HFFc6 (cell line): ENCODE results near the gene EDNRA. TPM values are rescaled to one million over a fixed set of nuclear protein-coding genes. Genes with fewer than 3 reads are reported as not detected.
A peak's percentile ranks its signal among the peaks of the same experiment; 100 is the strongest.

Experiments
- DNase-seq: peaks from one replicate; pipeline ENCODE4 v3.0.0-alpha.2; 2018
- H3K27ac Mint-ChIP-seq: 2 replicates; pipeline ENCODE4 v1.8.0; 2020; ENCODE audit warnings: mild to moderate bottlenecking, mixed read lengths
- H3K27me3 Mint-ChIP-seq: 2 replicates; pipeline ENCODE4 v1.8.0; 2021; ENCODE audit warnings: mild to moderate bottlenecking, moderate library complexity, mixed read lengths; ENCODE audit not compliant: insufficient read depth
- H3K36me3 Mint-ChIP-seq: 2 replicates; pipeline ENCODE4 v1.8.0; 2021; ENCODE audit warnings: low read depth, mixed read lengths
- H3K4me1 Mint-ChIP-seq: 2 replicates; pipeline ENCODE4 v1.8.0; 2020; ENCODE audit warnings: low read depth, mixed read lengths
- H3K4me3 Mint-ChIP-seq: 2 replicates; pipeline ENCODE4 v1.8.0; 2020; ENCODE audit warnings: mild to moderate bottlenecking, moderate library complexity, mixed read lengths
- H3K9me3 Mint-ChIP-seq: 2 replicates; pipeline ENCODE4 v1.8.0; 2020; ENCODE audit warnings: mild to moderate bottlenecking, mixed read lengths
- CTCF ChIP-seq: fragments of 200-600 bp; sonication (generic); IDR thresholded peaks from 2 replicates; pipeline ENCODE4 v1.5.0; 2021; ENCODE audit warnings: antibody characterized with exemption, mild to moderate bottlenecking
- total RNA-seq, 6 experiments: library from RNA; stranded (reverse); fragmentation: NEBNext Ultra II Directional; extraction: Animal tissue kit (Norgen Biotek cat#: 25700); gene quantifications; 2 replicates in 1 of 6; 3 replicates in 5 of 6; pipeline ENCODE4 v1.2.3, GENCODE V29; 2021

Gene EDNRA
- total RNA-seq, 6 experiments from 2014 or later, result 0.83 to 3.0 (median 1.5) TPM

- Mint-ChIP-seq H3K27ac (peak overlapping the region; percentile 92), H3K36me3 (no peaks in the 10 kb centered on the region; the same call in 1 of the 2 replicates), H3K4me1 (peaks cover 73% of the 10 kb centered on the region), H3K27me3 (no peaks in the 10 kb centered on the region; the same call in none of the 2 replicates), H3K4me3 (peak overlapping the region; percentile 33), H3K9me3 (no peaks in the 10 kb centered on the region)
- no peak for TF ChIP-seq CTCF
- peak; percentile 91 for DNase-seq
Measured at GRCh38 chr4:147546349-147546748, 65.5 kb downstream of the EDNRA start.

DNA sequence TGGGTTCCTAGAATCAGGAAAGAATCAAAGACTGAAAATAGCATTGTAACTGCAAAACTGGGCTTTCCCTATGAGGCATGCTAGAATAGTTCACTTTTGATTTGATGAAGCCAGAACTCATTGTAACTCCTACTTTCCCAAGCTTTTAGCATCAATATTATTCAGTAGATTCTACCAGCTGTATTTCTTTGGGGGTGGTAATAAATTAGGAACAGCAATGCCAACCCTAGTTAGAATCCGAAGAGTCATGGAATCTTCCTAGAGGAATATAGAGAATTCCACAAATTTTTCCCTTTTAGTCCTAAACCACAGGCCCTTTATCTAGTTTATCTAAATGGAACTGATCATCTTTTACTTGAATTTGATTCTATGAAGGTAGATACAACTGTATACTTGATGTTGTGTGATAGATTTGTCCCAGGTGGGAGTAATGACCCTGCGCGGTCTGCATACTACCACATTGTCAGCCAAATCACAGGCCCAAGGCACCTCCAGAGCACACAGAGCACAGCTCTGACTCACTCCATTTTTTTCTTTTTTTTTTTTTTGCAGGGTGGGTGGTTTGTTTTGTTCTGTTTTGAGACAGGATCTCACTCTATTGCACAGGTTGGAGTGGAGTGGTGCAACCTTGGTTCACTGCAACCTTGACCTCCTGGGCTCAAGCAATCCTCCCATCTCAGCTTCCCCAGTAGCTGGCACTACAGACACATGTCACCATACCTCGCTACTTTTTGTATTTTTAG is 66.6 kb downstream of the EDNRA start:
- DNase-seq, result peak; percentile 32
- Mint-ChIP-seq H3K4me3 (peak overlapping the region; percentile 10), H3K4me1 (peaks cover 75% of the 10 kb centered on the region), H3K9me3 (no peaks in the 10 kb centered on the region), H3K36me3 (peaks cover 9% of the 10 kb centered on the region; the same call in 1 of the 2 replicates), H3K27ac (peak overlapping the region; percentile 92), H3K27me3 (no peaks in the 10 kb centered on the region; the same call in none of the 2 replicates)
- no peak for TF ChIP-seq CTCF

DNA sequence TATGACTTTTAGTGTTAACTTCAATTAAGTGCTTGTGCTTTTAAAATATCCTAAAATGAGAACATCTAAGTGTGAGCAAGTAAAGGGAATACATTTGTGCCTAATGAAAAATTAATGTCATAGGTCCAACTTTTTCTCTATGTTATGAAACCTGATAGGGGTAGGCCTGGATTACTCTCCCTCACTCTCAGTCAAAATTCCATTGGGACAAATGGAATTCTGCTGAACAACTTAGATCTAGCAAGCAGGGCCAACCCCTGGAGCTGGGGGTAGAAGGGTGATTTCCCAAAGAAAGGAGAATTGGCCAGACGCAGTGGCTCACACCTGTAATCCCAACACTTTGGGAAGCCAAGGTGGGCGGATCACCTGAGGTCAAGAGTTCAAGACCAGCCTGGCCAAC is 67.4 kb downstream of the EDNRA start:
- H3K9me3 Mint-ChIP-seq, result no peaks in the 10 kb centered on the region
- DNase-seq, result no peak
- H3K4me3 Mint-ChIP-seq, result 0 out of 2 replicates have a peak overlapping the region, but pooled peaks have one; percentile 10
- H3K4me1 Mint-ChIP-seq, result peaks cover 68% of the 10 kb centered on the region
- no peaks in the 10 kb centered on the region; the same call in none of the 2 replicates for H3K27me3 Mint-ChIP-seq
- no peak for TF ChIP-seq CTCF
- peaks cover 9% of the 10 kb centered on the region; the same call in 1 of the 2 replicates for H3K36me3 Mint-ChIP-seq
- peak overlapping the region; percentile 92 for H3K27ac Mint-ChIP-seq

GRCh38 chr4:147550626-147551246 is 69.8 kb downstream of the EDNRA start:
- Mint-ChIP-seq H3K27me3 (no peaks in the 10 kb centered on the region; the same call in 1 of the 2 replicates), H3K4me1 (peaks cover 51% of the 10 kb centered on the region), H3K27ac (peak overlapping the region; percentile 70), H3K4me3 (peak overlapping the region; percentile 60), H3K9me3 (no peaks in the 10 kb centered on the region), H3K36me3 (peaks cover 9% of the 10 kb centered on the region; the same call in 1 of the 2 replicates)
- TF ChIP-seq CTCF, result no peak
- peak; percentile 30 for DNase-seq

DNA sequence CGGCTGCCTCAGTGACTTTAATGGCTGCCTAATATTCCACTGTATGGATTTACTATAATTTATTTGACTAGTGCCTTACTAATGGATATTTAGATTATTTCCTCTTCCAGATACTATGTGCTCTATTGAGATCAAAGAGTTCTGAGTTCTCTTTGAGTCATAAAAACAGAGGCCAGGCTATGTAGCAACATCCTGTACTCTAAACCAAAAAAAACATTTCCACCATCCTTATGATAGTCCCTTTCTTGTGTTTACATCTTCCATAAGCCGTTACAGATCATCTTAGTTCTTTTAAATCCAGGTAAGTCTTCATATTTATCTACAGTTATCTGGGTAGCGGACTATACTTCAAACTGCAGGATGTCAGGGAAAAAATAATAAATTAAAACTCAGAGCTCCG is 79.7 kb downstream of the EDNRA start:
- no peak for DNase-seq
- Mint-ChIP-seq H3K27ac (peak overlapping the region; percentile 71), H3K4me3 (no peak overlapping the region), H3K36me3 (no peaks in the 10 kb centered on the region), H3K4me1 (peaks cover 12% of the 10 kb centered on the region), H3K9me3 (no peaks in the 10 kb centered on the region), H3K27me3 (no peaks in the 10 kb centered on the region)
- TF ChIP-seq CTCF, result no peak
